ENCODE data around the gene HTATIP2.

The HTATIP2 gene

DNA sequence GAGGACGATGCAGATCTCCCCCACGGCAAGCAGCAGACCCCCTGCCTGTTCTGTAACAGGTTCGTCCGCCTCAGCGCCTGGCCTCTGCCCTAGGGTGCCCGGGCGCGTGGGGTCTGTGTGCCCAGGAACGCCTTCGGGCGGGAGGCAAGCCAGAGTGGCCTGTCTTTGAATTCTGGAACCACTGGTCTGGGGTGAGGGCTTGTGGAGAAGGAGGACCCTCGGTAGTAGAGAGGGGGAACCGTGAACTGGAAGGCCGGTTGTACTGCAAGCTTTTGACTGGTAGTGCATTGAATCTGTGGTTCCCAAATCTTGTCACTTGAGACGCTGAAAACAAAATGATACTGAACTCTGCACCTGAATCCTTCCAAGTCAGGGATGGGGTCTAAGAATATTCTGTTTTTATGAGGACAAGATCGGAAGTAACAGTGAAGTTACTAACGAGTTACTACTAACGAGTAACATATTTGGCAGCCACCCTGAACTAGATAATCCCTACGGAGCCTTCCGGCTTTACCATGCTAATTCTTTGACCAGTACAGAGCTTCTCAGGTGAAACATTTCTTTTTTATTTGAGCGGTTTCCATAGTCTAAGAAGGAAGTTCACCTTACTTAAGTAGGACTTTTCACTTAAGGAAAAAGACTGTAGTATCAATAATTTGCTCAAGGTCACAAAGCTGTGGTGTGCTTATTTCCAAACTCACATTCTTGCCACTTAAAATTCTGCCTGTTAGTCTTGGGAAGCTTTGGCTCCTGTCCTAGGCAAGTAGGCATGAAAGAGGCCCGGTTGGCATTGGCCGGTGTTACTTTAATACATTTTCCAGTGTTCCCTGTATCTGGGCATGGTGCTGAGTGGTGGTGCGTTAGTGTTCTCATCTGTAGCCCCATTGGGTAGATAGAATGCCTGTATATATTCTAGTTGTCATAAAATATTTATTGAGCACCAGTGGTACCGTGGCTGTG is 24.9 kb downstream of the HTATIP2 start:
- peak overlapping the region; percentile 79 for H3K27ac ChIP-seq
- H3K27me3 ChIP-seq (ENCODE audit: insufficient read depth, low read depth, severe bottlenecking): no peaks in the 10 kb centered on the region
- H3K4me3 ChIP-seq (ENCODE audit: low read depth, low read length): peak overlapping the region; percentile 82
- TF ChIP-seq, protein P1, sequence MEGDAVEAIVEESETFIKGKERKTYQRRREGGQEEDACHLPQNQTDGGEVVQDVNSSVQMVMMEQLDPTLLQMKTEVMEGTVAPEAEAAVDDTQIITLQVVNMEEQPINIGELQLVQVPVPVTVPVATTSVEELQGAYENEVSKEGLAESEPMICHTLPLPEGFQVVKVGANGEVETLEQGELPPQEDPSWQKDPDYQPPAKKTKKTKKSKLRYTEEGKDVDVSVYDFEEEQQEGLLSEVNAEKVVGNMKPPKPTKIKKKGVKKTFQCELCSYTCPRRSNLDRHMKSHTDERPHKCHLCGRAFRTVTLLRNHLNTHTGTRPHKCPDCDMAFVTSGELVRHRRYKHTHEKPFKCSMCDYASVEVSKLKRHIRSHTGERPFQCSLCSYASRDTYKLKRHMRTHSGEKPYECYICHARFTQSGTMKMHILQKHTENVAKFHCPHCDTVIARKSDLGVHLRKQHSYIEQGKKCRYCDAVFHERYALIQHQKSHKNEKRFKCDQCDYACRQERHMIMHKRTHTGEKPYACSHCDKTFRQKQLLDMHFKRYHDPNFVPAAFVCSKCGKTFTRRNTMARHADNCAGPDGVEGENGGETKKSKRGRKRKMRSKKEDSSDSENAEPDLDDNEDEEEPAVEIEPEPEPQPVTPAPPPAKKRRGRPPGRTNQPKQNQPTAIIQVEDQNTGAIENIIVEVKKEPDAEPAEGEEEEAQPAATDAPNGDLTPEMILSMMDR (IDR thresholded peaks at IDR 0.05; ENCODE audit: low read depth, low read length): no peak
- peaks cover 8% of the 10 kb centered on the region for H3K36me3 ChIP-seq
- no peaks in the 10 kb centered on the region for H3K9me3 ChIP-seq (ENCODE audit: severe bottlenecking)
- DNase-seq: peak; percentile 22

DNA sequence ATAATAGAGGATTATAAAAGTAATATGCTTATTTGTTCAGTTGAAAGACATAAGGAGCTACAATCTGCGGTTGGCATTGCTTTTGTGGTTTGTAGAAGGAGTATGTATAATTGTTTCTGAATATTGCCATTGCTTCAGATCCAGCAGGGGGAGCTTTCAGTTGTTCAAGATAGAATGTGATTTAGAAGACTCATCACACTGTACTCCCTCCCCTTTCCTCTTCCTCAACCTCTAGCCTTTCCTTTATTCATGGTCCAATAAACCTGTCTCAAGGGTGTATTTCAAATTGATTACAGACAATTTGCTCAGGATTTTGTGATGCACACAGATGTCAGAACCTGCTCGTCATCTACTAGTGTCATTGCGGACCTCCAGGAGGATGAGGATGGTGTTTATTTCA is 33.8 kb downstream of the HTATIP2 start:
- DNase-seq: no peak
- no peak overlapping the region for H3K27ac ChIP-seq
- TF ChIP-seq, protein P1 (IDR thresholded peaks at IDR 0.05; ENCODE audit: low read depth, low read length): peak; percentile 63
- no peaks in the 10 kb centered on the region for H3K9me3 ChIP-seq (ENCODE audit: severe bottlenecking)
- no peaks in the 10 kb centered on the region for H3K27me3 ChIP-seq (ENCODE audit: insufficient read depth, low read depth, severe bottlenecking)
- no peak overlapping the region for H3K4me3 ChIP-seq (ENCODE audit: low read depth, low read length)
- peaks cover 28% of the 10 kb centered on the region for H3K36me3 ChIP-seq

DNA sequence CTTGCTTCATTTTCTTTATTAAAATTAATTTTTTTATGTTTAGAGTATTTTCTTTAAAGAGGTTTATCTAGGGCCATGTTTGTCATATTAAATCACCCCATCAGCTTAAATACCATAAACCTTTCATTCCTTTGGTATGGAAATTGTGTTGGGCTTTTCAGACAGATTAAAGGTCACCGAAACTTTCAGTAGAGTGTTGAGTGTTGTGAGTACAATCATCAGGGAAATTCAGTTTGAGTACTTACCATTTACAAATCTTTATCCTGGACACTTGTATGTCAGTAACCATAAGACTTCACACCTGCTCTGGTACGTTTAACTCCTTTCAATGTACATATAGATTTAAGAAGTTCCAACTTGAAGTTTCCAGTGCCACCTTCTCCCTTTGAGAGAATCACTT is 36.0 kb downstream of the HTATIP2 start:
- H3K36me3 ChIP-seq: peaks cover 35% of the 10 kb centered on the region
- H3K27ac ChIP-seq: no peak overlapping the region
- no peaks in the 10 kb centered on the region for H3K9me3 ChIP-seq (ENCODE audit: severe bottlenecking)
- DNase-seq: no peak
- TF ChIP-seq, protein P1 (IDR thresholded peaks at IDR 0.05; ENCODE audit: low read depth, low read length): no peak
- no peak overlapping the region for H3K4me3 ChIP-seq (ENCODE audit: low read depth, low read length)
- H3K27me3 ChIP-seq (ENCODE audit: insufficient read depth, low read depth, severe bottlenecking): no peaks in the 10 kb centered on the region

DNA sequence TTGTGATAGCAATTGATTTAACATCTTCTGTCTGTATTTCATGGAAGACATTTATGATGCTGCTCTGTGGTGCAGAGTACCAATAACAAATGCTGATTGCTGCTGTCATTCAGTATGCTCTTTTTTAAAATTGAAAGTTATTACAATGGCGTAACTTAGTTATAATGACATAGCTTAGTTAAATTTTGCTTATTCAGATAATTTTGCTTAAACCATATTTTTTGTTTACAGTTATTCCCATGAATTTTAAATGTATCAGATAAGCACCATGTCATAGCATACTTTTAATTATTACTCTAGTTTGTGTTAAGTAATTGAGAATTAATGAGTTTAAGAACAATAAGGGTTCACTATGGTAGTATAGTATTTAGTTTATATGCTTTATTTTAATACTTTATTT is 39.5 kb downstream of the HTATIP2 start:
- DNase-seq: no peak
- peaks cover 30% of the 10 kb centered on the region for H3K36me3 ChIP-seq
- TF ChIP-seq, protein P1 (IDR thresholded peaks at IDR 0.05; ENCODE audit: low read depth, low read length): no peak
- H3K27ac ChIP-seq: no peak overlapping the region
- H3K27me3 ChIP-seq (ENCODE audit: insufficient read depth, low read depth, severe bottlenecking): no peaks in the 10 kb centered on the region
- H3K4me3 ChIP-seq (ENCODE audit: low read depth, low read length): no peak overlapping the region
- no peaks in the 10 kb centered on the region for H3K9me3 ChIP-seq (ENCODE audit: severe bottlenecking)

DNA sequence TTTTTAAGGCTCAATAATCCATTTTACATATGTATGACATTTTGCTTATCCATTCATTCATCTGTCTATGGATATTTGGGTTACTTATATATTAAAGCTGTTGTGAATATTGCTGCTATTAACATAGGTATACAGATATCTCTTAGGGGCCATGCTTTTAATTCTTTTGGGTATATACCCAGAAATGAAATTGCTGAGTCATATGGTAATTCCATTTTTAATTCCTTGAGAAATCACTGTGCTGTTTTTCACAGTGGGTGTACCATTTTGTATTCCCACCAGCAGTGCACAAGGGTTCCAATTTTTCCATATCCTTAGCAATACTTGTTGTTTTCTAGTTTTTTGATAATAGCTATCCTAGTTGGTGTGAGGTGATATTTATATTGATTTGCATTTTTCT is 43.0 kb downstream of the HTATIP2 start:
- H3K4me3 ChIP-seq (ENCODE audit: low read depth, low read length): no peak overlapping the region
- peaks cover 27% of the 10 kb centered on the region for H3K36me3 ChIP-seq
- no peaks in the 10 kb centered on the region for H3K27me3 ChIP-seq (ENCODE audit: insufficient read depth, low read depth, severe bottlenecking)
- no peaks in the 10 kb centered on the region for H3K9me3 ChIP-seq (ENCODE audit: severe bottlenecking)
- TF ChIP-seq, protein P1 (IDR thresholded peaks at IDR 0.05; ENCODE audit: low read depth, low read length): no peak
- no peak for DNase-seq
- no peak overlapping the region for H3K27ac ChIP-seq
